Adrenal gland (tissue), 5 donors: Measurements from ENCODE around the gene DCLK3.

Experiments used
- POLR2A ChIP-seq, 2 donors: fragments of 450-650 bp; IDR thresholded peaks; one replicate each; pipeline ENCODE4 v1.6.1; 2017; ENCODE audit warnings: antibody characterized with exemption in 2 of 2, mild to moderate bottlenecking in 2 of 2, moderate library complexity in 1 of 2
- TF ChIP-seq, protein P1 (sequence below), 6 experiments: fragments of 450-650 bp in 4 of 6; fragments of 200-600 bp in 2 of 6; sonication (generic) in 1 of 6; IDR thresholded peaks; 1 replicate in 5 of 6; 2 replicates in 1 of 6; pipeline versions ENCODE4 v1.5.1 to v1.8.0; 2016 to 2021; ENCODE audit warnings: antibody characterized with exemption in 6 of 6, mild to moderate bottlenecking in 2 of 6, moderate library complexity in 1 of 6
- donor health status: DM: no; HTN: no; CAD: no.

DNA sequence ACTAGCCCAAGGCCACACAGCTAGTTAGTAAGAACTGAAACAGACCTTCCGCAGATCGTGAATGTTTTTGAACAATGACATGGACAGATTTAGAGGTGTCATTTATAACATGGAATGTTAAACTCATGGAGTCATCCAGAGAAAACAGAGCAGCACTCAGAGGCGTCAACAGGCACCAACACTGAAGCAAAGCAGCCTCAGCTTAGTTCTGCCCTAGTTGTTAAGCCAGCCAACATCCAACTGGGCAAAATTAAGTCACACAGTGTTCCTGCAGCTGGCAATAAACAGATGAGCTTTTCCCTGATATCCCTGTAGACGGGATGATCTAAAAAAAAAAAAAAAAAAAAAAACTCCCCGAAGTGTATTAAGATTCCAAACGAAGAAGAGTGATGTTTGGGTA is 13.6 kb downstream of the DCLK3 start:
- TF ChIP-seq POLR2A (IDR thresholded peaks at IDR 0.05) = no peak
- TF ChIP-seq, protein P1, sequence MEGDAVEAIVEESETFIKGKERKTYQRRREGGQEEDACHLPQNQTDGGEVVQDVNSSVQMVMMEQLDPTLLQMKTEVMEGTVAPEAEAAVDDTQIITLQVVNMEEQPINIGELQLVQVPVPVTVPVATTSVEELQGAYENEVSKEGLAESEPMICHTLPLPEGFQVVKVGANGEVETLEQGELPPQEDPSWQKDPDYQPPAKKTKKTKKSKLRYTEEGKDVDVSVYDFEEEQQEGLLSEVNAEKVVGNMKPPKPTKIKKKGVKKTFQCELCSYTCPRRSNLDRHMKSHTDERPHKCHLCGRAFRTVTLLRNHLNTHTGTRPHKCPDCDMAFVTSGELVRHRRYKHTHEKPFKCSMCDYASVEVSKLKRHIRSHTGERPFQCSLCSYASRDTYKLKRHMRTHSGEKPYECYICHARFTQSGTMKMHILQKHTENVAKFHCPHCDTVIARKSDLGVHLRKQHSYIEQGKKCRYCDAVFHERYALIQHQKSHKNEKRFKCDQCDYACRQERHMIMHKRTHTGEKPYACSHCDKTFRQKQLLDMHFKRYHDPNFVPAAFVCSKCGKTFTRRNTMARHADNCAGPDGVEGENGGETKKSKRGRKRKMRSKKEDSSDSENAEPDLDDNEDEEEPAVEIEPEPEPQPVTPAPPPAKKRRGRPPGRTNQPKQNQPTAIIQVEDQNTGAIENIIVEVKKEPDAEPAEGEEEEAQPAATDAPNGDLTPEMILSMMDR (IDR thresholded peaks at IDR 0.05) = no peak
